Left ventricle myocardium superior (tissue), 1 donor: Measurements from ENCODE around the gene NTM. TPM values are rescaled to one million over a fixed set of nuclear protein-coding genes. Genes with fewer than 3 reads are reported as not detected.

ENCODE experiments used
- ATAC-seq: fragments of 200-7000 bp; cut with Tn5 transposase; one replicate; pipeline ENCODE4 v1.9.1; 2020; ENCODE audit warnings: mild to moderate bottlenecking, moderate library complexity
- DNase-seq: peaks from one replicate; pipeline ENCODE4 v3.0.0-alpha.2; 2020
- intact Hi-C: fragments of 100-400 bp; cut with micrococcal nuclease; formaldehyde crosslinking; loops from one replicate; pipeline ENCODE4 v1.11.0; 2022
- total RNA-seq: library from RNA; stranded (reverse); fragmentation: NEBNext Ultra II Directional; extraction: Animal tissue kit (Norgen Biotek cat#: 25700); gene quantifications from one replicate; pipeline ENCODE4 v1.2.1, GENCODE V29; 2021
- donor health status: DM: no; HTN: yes; CAD: no; lungs with severe emphysema.

The NTM gene
- total RNA-seq, 1 donor from 2014 or later, result 3.3 TPM

- intact Hi-C loops, result no loop called here
- no peak for ATAC-seq
- DNase-seq, result no peak
Measured at GRCh38 chr11:131877246-131877942, 507.0 kb downstream of the NTM start.

DNA sequence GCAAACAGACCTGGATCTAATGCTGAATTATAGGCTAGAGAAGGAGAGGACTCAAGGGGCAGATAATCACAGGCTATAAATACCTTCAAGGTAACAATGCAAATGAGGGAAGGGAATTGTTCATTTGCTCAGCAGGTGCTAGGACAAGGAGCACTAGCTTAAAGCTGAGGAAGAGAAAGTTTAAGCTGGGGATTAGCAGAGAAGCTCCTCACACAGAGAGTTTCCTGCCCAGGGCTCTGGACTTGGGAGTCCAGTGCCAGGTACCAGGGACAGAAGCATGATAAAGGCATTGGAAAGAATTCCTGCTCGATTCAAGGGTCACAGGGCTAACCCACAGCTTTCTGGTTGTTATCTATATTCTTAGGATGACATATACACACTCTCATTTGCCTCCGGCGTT is 509.9 kb downstream of the NTM start:
- intact Hi-C loops, result no loop called here
- no peak for DNase-seq
- ATAC-seq, result no peak

DNA sequence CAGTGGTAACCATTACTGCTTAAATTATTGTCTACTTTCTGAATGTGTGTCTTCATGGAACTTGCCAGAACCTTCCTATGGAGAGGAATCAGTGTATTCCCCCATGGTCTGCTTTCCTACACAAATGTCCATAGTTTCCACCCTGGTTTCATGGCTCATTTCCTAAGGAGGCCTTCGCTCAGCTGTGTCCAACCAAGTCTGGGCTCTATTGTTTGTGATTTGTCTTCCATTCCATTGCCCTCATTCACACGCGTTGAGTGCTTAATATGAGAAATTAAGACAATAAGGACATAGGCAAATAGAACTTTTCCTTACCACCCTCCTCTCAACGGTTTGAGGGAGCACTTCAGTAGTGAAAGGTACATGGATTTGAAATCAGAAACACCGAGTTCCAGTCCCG is 510.6 kb downstream of the NTM start:
- intact Hi-C loops, result no loop called here
- no peak for DNase-seq
- ATAC-seq, result no peak

DNA sequence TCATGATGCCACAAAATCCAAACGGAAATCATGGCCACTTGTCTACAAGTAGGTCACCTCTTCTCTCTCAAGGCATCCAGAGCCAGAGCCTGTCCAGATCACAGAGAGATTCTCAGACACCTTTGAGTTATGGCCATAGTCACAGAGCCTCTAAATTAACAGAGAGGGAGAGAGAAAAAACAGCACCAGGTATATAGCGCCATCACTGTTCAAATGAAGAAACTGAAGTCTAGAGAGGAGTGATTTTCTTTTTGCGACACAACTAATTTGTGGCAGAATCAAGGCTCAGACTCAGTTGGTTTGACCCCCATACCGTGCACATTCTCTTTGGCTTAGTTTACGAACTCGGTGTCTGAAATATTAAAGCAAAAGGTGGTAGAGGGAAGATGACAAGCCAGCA is 512.9 kb downstream of the NTM start:
- ATAC-seq, result no peak
- no peak for DNase-seq
- intact Hi-C loops, result no loop called here

GRCh38 chr11:131884461-131885073 is 514.2 kb downstream of the NTM start:
- intact Hi-C loops, result no loop called here
- no peak for ATAC-seq
- no peak for DNase-seq

DNA sequence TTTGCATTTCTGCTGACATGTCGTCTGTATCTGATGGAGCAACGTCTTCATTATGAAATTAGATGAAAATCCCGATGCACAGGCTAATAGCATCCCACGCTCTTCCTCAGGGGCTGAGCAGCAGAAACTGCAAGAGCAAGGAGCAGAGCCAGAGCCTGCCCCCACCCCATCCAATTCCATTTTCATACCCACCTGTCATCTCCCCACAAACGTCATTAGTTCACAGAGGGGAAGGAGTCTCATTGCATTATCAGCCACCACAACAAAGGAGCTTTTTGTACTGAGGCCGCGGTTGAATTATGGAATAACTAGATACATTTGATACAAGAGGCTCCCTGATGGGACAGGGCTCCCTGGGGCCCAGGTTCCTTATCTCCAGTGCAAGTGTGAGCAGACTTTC is 515.0 kb downstream of the NTM start:
- no peak for DNase-seq
- ATAC-seq, result no peak
- intact Hi-C loops, result no loop called here

DNA sequence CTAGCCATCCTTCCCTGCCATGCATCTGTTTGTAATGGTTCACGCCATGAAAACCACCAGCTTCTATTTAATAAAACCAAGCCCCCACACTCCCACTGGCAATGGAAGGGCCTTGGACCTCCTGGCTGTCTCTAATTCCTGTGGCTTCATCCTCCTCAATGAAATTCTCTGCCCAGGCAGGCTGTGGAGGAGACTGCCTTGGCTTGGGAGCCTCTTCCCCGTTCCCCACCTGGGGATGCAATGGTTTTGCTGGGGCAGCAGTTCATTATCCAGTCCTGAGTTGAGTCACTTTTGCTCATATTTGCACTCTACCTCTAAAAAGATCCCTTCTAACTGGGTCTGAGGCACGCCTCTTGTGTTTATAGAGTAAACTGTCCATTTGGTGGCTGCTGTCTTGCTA is 515.8 kb downstream of the NTM start:
- intact Hi-C loops, result no loop called here

GRCh38 chr11:131888230-131888855 is 517.9 kb downstream of the NTM start:
- ATAC-seq, result no peak
- intact Hi-C loops, result no loop called here
- no peak for DNase-seq

More for the DNA sequence above, 515.8 kb downstream of the NTM start:
- no peak for ATAC-seq
- no peak for DNase-seq

DNA sequence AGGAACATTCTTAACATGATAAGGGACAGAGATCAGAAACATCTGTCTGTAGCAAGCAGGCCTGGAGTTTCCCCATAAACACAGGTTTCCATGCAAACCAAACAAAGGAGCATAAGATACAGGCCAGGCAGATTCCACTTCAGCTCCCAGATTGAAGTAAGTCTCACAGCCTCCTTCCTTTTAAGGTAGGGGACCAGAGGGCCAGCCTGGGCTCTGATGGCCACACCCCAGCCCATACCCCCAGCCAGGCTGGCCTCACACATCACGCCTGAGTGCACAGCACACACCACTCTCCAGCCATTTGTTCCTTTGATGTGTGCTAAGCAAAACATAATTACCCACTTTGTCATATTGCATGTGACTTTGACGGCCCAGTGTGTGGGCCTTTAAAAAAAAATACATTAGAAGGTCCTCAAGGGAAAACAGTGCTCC is 518.7 kb downstream of the NTM start:
- no peak for DNase-seq
- peak; percentile 62 for ATAC-seq
- intact Hi-C loops, result no loop called here

DNA sequence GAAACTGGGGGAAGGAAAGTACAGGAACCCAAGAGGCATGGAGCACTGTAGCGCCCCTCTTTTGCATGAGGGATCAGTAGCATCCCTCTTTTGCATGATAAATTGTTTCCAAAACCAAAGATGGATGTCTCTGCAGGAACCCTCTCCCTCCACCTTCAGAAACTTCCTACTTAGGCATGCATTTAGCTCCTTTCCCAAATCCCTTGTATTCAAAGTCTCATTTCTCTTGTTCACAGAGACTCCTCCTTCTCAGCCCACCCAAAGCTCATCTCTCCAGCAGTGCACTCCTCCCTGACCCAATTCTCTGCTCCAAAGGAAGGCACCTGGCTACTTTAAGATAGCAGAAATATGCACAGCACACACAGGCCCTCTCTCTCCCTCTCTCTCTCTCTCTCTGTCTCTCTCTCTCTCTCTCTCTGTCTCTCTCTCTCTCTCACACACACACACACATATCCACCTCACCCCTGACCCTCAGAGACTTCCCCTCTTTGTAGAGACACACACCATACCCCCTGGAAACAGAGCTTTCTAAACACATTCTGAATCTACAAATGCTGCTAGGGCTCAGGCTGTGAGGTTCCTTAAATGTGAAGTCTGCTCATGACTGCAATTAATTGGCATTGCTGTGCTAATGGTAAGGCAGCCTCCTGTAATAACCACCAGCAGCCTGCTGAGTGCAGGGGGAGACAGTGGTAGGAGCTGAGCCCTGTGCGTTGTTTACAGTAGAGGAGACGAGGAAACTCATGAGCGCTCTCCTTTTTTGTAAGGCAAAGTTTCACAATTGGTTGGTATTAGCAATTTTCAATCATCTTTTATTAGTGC is 519.6 kb downstream of the NTM start:
- peak; percentile 68 for ATAC-seq
- intact Hi-C loops, result no loop called here
- DNase-seq, result no peak

DNA sequence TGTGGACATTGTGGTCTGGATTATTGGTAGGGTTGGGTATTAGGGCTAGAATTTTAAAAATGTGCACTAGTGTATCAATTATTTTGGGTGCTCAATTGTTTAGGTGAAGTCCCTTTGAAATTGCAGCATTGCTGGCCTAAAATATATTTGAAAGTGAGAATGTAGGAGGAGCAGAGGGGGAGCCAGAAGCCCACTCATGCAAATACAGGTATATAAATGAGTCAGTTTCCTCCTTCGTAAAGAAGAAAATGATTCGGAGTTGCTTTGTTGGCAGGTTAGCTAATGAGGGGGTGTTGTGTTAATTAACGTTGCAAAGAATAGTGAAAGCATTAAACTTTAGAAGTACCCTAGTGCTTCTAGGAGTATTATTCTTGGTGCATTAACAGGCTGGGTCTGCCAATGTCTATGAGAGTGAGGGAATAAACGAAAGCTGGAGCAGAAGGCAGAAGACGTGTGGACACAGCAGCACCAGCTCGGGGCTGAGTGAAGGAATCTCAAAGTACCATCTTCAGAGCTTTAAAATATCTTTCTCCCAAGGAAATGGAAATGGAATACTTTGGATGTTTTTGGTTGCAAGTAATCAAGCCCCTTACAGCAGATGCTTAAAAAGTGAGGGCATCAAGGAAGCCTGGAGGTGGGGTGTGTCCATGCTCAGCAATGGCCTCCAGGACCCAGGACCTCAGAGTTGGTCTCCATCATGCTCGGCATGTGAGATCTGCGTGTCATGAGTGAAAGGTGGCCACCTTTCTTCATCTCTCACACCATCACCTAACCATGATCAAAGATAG is 522.9 kb downstream of the NTM start:
- intact Hi-C loops, result no loop called here

DNA sequence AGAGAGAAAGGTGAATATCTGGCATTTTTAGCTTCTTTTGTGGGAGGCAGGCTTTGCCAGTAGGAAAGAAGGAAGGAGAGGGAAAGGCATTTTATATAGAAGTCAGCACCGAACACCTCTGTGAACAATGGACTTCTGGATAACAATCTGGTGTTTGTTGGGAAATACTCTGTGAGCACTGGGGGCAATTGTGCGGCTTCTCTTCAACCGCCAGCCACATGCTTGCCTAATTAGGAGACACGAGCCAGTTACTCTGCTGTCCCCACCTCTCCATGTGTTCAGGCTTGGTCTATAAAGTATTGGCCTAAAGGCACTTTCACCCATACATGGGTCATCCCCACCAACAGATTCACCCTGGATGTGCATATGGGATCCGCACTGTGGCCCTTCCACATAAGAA is 523.6 kb downstream of the NTM start:
- intact Hi-C loops, result no loop called here
- ATAC-seq (no peak), DNase-seq (no peak)

More for the DNA sequence above, 522.9 kb downstream of the NTM start:
- no peak for DNase-seq
- ATAC-seq, result no peak

DNA sequence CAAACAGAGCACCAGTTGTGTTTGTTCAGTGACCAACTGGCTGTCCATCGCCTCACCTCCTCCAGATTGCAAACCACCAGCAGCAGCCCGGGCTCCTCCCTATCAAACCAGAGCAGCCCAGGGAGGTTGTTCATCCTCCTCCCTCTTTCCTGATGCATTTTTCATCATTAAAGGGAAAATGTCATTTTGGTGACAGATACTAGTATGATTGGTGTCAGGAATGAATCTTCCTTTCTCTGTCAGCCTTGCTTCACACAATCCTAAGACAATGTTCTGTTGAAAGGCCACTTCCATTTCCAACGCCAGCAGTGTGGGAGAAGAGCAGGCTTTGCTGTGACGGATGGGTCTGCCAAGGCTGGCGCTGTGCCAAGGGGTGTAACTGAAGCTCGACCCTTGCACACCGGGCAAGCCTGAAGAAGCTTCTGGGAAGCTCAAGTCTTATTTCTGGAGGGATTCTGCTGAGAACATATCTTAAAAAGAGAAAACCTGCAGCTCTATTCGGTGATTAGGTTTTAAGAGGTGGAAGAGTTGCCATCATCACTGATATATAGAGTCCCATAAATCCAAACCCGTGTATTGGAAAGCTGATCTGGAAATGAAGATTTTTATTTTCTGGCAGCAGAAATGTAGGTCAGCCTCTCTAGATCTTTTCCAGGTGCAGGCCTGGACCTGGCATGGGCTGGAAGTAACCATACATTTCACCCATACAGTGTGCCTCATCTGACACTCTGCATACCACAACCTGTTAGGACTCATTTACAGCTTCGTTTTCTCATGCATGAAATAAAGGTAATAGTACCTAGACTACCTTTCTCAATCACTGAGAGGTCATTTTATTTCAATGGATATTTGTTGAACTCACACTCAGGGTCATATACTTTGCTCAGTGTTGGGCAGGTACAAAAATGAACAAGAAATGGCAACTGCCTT is 524.5 kb downstream of the NTM start:
- ATAC-seq (no peak), DNase-seq (peak; percentile 44)
- intact Hi-C loops, result no loop called here

GRCh38 chr11:131895865-131896264 is 525.5 kb downstream of the NTM start:
- intact Hi-C loops, result no loop called here
- DNase-seq (no peak), ATAC-seq (no peak)

GRCh38 chr11:131896978-131897615 is 526.7 kb downstream of the NTM start:
- intact Hi-C loops, result no loop called here
- ATAC-seq (no peak), DNase-seq (no peak)

DNA sequence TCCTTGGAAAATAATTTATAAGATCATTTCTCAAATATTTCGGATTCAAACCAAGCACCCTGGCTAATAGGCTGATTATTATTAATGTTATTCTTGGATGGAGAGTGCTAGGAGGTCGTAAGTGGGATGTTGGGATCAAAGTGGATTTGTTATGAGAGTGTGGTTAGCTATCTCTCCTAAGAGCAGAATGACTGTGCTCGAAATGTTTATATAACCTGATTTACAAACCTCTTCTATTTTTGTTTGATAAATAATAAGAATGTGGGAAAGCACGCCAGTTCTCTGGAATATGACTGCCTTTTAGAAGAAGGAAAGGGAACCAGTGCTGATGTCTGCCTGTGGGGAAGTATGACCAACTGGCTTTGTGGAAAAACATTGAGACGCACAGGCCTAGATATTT is 527.5 kb downstream of the NTM start:
- ATAC-seq (peak; percentile 36), DNase-seq (no peak)
- intact Hi-C loops, result no loop called here

DNA sequence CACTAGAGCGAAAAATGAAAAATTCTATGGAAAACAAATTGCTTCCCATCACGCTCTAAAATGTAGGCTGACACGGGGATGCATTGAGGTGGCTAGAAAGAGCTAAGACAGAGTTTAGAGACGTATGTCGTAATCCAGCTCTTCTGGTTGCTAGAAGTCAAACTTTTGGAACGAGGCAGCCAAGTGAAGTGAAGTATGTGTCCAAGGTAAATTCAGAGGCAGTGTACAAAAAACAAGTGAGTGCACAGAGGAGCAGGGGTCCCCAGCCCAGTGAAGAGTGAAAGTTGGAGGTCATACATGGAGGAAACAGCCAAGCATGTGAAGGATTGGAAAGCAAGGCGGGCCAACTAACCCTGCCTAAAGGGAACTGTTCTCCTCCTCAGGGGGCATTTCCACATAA is 528.5 kb downstream of the NTM start:
- ATAC-seq (no peak), DNase-seq (no peak)
- intact Hi-C loops, result no loop called here
